Lower leg skin (tissue), 3 donors: ENCODE data around the gene PLS1.
"Not testable (repeated sequence)": the region's sequence is repeated elsewhere in the genome, so short reads cannot be mapped to it uniquely, and the experiment has no call there.

Source experiments
- CTCF ChIP-seq, 3 donors: fragments of 450-650 bp; IDR thresholded peaks; one replicate each; pipeline ENCODE4 v1.5.1; 2016; ENCODE audit warnings: antibody characterized with exemption in 3 of 3, mild to moderate bottlenecking in 3 of 3, moderate library complexity in 2 of 3
- POLR2A ChIP-seq, 2 donors: fragments of 450-650 bp; IDR thresholded peaks; one replicate each; pipeline ENCODE4 v1.6.1; 2016 to 2017; ENCODE audit warnings: antibody characterized with exemption in 2 of 2, mild to moderate bottlenecking in 1 of 2, moderate library complexity in 1 of 2

- not testable (repeated sequence) for TF ChIP-seq POLR2A, CTCF (IDR thresholded peaks at IDR 0.05)
These were observed 43.6 kb upstream of the PLS1 start for GRCh38 chr3:142552579-142552978.
